ENCODE measurements around the gene KLHL30. TPM values are rescaled to one million over a fixed set of nuclear protein-coding genes. Genes with fewer than 3 reads are reported as not detected.

The KLHL30 gene
- total RNA-seq, 2 experiments from 2014 or later, result not detected

GRCh38 chr2:238119756-238120462, 18.6 kb upstream of the KLHL30 start:
- Mint-ChIP-seq H3K27me3 (no peaks in the 10 kb centered on the region), H3K9me3 (no peaks in the 10 kb centered on the region), H3K4me3 (no peak overlapping the region), H3K36me3 (ENCODE audit: low read depth) (no peaks in the 10 kb centered on the region), H3K27ac (no peak overlapping the region), H3K4me1 (no peaks in the 10 kb centered on the region)
- ChIA-PET CTCF (no interaction called here), POLR2A (no interaction called here)
- DNase-seq, result no peak

- no peaks in the 10 kb centered on the region for H3K27me3 Mint-ChIP-seq
- ChIA-PET CTCF (no interaction called here), POLR2A (no interaction called here)
- no peaks in the 10 kb centered on the region for H3K36me3 Mint-ChIP-seq (ENCODE audit: low read depth)
- no peak for DNase-seq
- H3K9me3 Mint-ChIP-seq, result no peaks in the 10 kb centered on the region
- no peak overlapping the region for H3K4me3 Mint-ChIP-seq
- H3K27ac Mint-ChIP-seq, result no peak overlapping the region
- no peaks in the 10 kb centered on the region for H3K4me1 Mint-ChIP-seq
These were observed 17.8 kb upstream of the KLHL30 start for GRCh38 chr2:238120463-238121298.

GRCh38 chr2:238121511-238122286, 16.8 kb upstream of the KLHL30 start:
- Mint-ChIP-seq H3K4me3 (no peak overlapping the region), H3K27ac (no peak overlapping the region), H3K36me3 (ENCODE audit: low read depth) (no peaks in the 10 kb centered on the region), H3K9me3 (no peaks in the 10 kb centered on the region), H3K4me1 (no peaks in the 10 kb centered on the region), H3K27me3 (no peaks in the 10 kb centered on the region)
- no peak for DNase-seq
- CTCF ChIA-PET, result no interaction called here
- POLR2A ChIA-PET, result no interaction called here

- Mint-ChIP-seq H3K4me1 (no peaks in the 10 kb centered on the region), H3K27me3 (no peaks in the 10 kb centered on the region), H3K4me3 (no peak overlapping the region), H3K36me3 (ENCODE audit: low read depth) (no peaks in the 10 kb centered on the region), H3K27ac (no peak overlapping the region), H3K9me3 (no peaks in the 10 kb centered on the region)
- CTCF ChIA-PET, result no interaction called here
- POLR2A ChIA-PET, result no interaction called here
- DNase-seq, result no peak
These were observed 15.9 kb upstream of the KLHL30 start for GRCh38 chr2:238122287-238123217.

- Mint-ChIP-seq H3K4me3 (no peak overlapping the region), H3K27me3 (no peaks in the 10 kb centered on the region), H3K9me3 (no peaks in the 10 kb centered on the region), H3K27ac (no peak overlapping the region), H3K36me3 (ENCODE audit: low read depth) (no peaks in the 10 kb centered on the region), H3K4me1 (no peaks in the 10 kb centered on the region)
- ChIA-PET POLR2A (no interaction called here), CTCF (no interaction called here)
- no peak for DNase-seq
These were observed 15.1 kb upstream of the KLHL30 start for GRCh38 chr2:238123218-238123971.

- Mint-ChIP-seq H3K4me3 (no peak overlapping the region), H3K36me3 (ENCODE audit: low read depth) (no peaks in the 10 kb centered on the region), H3K27me3 (no peaks in the 10 kb centered on the region), H3K9me3 (no peaks in the 10 kb centered on the region), H3K27ac (no peak overlapping the region), H3K4me1 (no peaks in the 10 kb centered on the region)
- POLR2A ChIA-PET, result no interaction called here
- no peak for DNase-seq
- CTCF ChIA-PET, result no interaction called here
These were observed 14.4 kb upstream of the KLHL30 start for GRCh38 chr2:238123991-238124470.

GRCh38 chr2:238124488-238125126, 13.9 kb upstream of the KLHL30 start:
- no peak for DNase-seq
- Mint-ChIP-seq H3K9me3 (no peaks in the 10 kb centered on the region), H3K4me3 (no peak overlapping the region), H3K36me3 (ENCODE audit: low read depth) (no peaks in the 10 kb centered on the region), H3K27me3 (no peaks in the 10 kb centered on the region), H3K27ac (no peak overlapping the region), H3K4me1 (no peaks in the 10 kb centered on the region)
- POLR2A ChIA-PET, result no interaction called here
- CTCF ChIA-PET, result interaction anchor here (0.6 kb wide), 1 partner anchor 358 kb away, joined by 4 read pairs; no protein-coding TSS in a partner anchor

GRCh38 chr2:238125127-238125885, 13.2 kb upstream of the KLHL30 start:
- Mint-ChIP-seq H3K27me3 (no peaks in the 10 kb centered on the region), H3K4me3 (no peak overlapping the region), H3K36me3 (ENCODE audit: low read depth) (no peaks in the 10 kb centered on the region), H3K4me1 (no peaks in the 10 kb centered on the region), H3K9me3 (no peaks in the 10 kb centered on the region), H3K27ac (no peak overlapping the region)
- ChIA-PET POLR2A (no interaction called here), CTCF (interaction anchor here (0.5 to 0.6 kb wide), 2 partner anchors 70 to 359 kb away, joined by 3 to 4 read pairs; no protein-coding TSS in a partner anchor)
- no peak for DNase-seq

GRCh38 chr2:238126338-238126737, 12.1 kb upstream of the KLHL30 start:
- CTCF ChIA-PET, result no interaction called here
- no peak for DNase-seq
- Mint-ChIP-seq H3K9me3 (no peaks in the 10 kb centered on the region), H3K4me3 (no peak overlapping the region), H3K36me3 (ENCODE audit: low read depth) (no peaks in the 10 kb centered on the region), H3K4me1 (no peaks in the 10 kb centered on the region), H3K27me3 (no peaks in the 10 kb centered on the region), H3K27ac (no peak overlapping the region)
- POLR2A ChIA-PET, result no interaction called here

- POLR2A ChIA-PET, result no interaction called here
- Mint-ChIP-seq H3K27ac (no peak overlapping the region), H3K9me3 (no peaks in the 10 kb centered on the region), H3K4me3 (no peak overlapping the region), H3K27me3 (no peaks in the 10 kb centered on the region), H3K36me3 (ENCODE audit: low read depth) (no peaks in the 10 kb centered on the region), H3K4me1 (no peaks in the 10 kb centered on the region)
- CTCF ChIA-PET, result interaction anchor here (0.6 kb wide), 1 partner anchor 164 kb away, joined by 4 read pairs; no protein-coding TSS in a partner anchor
- no peak for DNase-seq
These were observed 11.7 kb upstream of the KLHL30 start for GRCh38 chr2:238126775-238127164.

Measured in activated CD4-positive, alpha-beta T cell treated with anti-CD3 and anti-CD28 coated beads, Interleukin-2, amount 10 ng/mL, durations not matched to agents 7 days and 5 days (primary cell).